HG03457 (cell line): ENCODE measurements around the gene DNAH6.

Experiments
- ATAC-seq: cut with Tn5 transposase; IDR thresholded peaks from one replicate; pipeline ENCODE4 v1.9.1; 2021; ENCODE audit warnings: moderate number of reproducible peaks; ENCODE audit not compliant: unreplicated experiment

Gene DNAH6

GRCh38 chr2:84830758-84831500, 314.6 kb downstream of the DNAH6 start:
- ATAC-seq, result no peak

GRCh38 chr2:84832772-84833461, 316.6 kb downstream of the DNAH6 start:
- peak; percentile 59 for ATAC-seq

DNA sequence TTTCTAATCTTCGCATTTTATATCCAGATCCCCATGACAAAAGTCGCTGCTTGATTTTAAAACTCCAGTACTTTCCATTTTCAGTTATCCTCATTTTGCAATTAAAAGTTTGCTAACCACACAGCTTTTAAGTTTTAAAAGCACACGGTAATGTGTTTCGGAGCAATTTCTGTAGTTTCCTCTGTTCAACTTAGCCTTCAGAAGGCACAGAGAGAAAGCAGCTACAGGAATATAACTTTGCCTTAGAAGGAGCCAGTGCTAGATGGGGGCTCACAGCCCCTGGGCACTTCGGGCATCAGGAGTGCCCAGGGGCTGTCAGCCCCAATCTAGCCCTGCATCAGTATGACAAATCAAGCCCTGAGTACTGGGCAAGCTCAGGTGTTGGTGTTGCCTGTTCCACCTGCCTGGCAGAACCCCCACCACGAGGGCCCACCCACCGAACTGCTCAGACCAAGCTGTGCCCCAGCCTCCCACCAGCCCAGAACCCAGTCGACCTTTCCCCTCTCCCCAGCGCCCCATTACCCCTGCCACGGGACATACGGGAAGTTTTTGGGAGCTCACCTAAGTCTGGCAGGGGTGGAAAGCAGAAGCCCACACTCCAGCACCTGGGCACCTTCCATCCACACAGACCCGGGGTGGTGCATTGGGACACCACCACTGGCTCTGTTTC, 317.3 kb downstream of the DNAH6 start:
- ATAC-seq, result no peak

DNA sequence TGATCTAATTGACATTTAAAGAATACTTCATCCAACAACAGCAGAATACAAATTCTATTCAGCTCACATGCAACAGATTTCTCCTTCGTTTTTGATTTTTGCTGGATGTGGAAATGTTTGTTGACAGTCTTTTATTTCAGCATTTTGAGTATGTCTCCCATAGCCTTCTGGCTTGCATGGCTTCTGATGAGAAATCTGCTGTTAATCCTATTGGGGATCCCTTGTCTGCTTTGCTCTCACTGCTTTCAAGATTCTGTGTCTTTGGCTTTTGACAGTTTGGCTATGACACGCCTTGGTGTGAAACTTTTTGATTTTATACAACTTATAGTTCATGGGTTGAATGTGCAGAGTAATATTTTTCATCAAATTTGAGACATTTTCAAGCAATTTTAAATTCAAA, 319.9 kb downstream of the DNAH6 start:
- ATAC-seq, result no peak

DNA sequence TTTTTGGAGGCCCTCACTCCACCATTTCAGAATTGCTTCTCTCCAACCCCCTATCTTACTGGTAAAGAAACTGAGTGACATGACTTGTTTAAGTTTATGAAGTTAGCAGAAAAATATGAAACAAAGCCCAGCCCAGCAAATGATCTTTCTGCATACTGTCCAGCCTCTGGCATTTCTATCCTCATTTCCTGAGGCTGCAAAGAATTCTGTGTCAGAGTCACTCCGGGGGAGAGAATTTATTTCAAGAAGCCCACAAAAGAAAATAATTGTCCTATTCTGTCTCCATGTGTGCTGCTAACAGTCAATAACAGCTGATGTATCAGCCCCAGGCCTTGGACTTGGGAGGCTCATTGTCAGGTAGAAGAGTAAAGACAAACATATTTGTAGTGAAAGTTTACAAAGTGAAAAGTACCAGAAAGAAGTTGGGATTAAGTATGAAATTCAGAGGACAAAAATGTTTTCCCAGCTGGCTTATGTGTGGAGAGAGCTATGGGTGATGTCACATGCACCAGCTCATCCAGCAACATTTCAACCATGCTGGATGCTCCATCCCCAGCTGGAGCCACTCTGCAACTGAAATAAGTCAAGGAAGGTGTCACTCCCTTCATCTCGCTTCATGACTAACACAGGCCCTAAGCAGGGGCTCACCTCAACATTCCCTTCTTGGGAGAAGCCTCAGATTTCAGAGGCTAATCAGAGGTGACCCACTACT, 322.3 kb downstream of the DNAH6 start:
- ATAC-seq, result no peak

DNA sequence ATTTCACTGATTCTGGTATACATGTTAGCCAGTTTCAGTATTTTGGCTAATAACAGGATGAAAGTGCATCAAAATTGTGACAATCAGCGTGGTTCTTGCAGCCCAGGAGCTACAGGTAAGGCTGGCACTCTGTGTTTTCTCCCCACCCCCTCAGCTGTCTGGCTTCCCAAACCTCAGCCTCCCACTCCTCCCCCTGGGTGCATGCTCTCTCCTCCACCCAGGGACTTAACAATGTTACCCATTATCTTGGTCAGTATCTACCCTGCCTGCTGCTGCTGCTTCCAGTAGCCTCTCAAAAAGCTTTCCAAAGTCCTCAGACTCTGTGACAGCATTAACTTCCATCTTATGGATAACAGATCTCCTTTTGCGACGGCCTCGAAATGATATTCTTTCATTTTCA, 323.6 kb downstream of the DNAH6 start:
- no peak for ATAC-seq

- no peak for ATAC-seq
Measured at GRCh38 chr2:84840306-84840705, 324.0 kb downstream of the DNAH6 start.

GRCh38 chr2:84841577-84841976, 325.3 kb downstream of the DNAH6 start:
- no peak for ATAC-seq

GRCh38 chr2:84844141-84844540, 327.8 kb downstream of the DNAH6 start:
- ATAC-seq, result no peak

DNA sequence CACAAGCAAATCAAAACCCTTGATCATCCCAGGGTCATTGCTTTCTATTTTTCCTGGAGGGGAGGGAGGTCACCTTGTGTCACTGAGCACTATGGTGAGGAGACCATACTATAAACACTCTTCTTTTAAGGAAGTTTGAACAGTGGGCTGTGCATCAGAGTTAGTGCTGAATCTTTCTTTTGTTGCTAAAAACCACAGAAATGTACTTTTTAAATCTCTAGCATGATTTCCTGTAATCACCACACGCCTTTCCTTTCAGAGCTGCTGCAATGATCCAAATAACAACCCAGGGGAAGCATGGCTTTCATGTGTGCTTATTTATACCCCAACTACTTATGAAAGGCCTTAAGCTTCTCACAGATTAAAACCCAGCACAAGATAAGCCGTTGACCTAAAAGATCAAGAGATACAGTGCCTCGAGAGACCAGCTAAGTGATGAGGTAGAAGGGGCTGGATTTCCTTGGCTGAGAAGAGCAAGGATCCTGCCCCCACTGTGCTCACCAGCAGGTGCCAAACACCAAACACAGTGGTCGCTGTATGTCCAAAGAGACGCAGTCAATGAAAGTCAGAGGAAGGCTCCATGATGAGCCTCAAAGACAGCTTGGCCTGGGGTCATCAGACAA, 329.9 kb downstream of the DNAH6 start:
- ATAC-seq, result no peak

- ATAC-seq, result no peak
Measured at GRCh38 chr2:84846741-84847142, 330.4 kb downstream of the DNAH6 start.

DNA sequence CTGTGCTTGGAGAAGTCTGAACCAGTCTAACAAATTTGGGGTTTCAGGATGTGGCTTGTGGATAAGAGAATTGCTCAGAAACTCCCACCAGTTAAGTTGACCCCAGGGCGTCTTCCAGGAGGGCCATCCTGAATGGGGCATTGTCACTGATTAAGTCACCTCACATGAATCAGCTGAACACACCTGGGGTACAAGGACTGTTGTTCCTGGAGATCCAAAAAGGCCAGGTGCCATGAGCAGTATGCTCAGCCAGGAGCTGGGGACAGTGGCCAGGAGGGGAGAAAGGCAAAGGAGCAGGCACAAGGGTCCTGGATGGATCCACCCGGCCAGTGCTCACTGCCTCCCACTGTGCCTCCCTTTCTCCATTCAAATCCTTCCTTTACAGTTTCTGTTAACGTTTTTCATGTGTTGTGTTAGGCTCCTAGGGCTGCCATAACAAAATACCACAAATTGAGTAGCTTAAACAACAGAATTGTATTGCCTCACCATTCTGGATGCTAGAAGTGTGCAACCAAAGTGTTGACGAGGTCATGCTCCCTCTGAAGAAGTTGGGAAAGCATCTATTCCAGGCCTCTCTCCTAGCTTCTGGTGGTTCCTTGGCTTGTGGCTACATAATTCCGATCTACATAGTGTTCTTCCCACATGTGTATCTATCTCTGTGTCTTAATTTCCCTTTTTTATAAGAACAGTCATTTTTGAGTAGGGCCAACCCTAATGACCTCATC, 331.2 kb downstream of the DNAH6 start:
- ATAC-seq, result no peak

- ATAC-seq, result no peak
Measured at GRCh38 chr2:84849271-84849952, 333.1 kb downstream of the DNAH6 start.

DNA sequence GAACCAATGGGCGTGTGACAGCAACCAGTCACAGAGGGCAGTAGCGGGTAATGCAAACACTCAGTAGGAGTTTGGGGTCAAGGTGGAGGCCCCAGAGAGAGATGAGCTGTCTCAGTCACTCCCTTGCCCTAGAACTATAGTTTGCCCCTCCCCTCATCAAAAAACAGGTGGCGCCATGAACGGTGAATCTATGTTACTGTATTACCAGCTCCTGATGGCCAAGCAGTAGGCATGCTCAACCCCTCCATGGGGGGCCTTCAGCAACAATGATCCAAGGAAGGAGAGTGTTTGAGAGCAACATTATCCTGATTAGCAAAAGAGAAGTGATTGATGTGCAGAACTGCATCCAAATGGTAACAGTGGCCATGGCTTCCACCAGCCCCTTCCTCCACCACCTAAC, 334.2 kb downstream of the DNAH6 start:
- no peak for ATAC-seq

- ATAC-seq, result no peak
Measured at GRCh38 chr2:84851876-84852275, 335.6 kb downstream of the DNAH6 start.

DNA sequence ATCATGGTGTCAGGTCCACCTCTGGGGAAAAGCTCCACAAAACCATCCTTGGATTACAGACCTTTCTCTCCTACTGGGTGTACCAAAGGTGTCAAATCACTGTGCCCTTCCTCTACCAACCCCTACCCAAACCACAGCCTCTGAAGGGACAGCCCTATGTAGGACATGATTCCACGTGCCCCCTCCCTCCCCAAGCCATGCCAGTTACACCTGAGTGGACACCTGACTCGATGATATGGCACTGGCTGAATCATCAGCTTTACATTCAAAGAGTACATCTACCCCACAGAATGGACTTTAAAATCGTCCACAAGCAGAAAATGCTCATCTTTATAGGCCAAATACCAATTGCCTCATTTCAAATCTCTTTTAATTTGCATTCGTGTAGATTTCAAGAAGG, 338.6 kb downstream of the DNAH6 start:
- ATAC-seq, result no peak

GRCh38 chr2:84855731-84856130, 339.4 kb downstream of the DNAH6 start:
- ATAC-seq, result no peak

DNA sequence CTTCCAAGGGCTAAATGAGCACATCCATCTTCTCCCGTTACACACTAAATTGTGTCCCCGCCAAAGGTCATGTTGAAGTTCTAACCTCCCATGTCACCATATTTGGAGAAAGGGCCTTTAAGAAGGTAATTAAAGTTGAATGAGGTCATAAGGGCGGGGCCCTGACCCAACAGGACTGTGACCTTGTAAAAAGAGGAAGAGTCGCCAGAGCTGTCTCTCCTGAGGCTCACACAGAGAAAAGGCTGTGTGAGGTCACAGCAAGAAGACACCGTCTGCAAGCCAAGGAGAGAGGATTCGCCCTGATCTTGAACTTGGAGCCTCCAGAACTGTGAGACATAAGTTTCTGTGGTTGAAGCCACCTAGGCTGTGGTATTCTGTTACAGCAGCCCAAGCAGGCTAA, 340.5 kb downstream of the DNAH6 start:
- no peak for ATAC-seq

DNA sequence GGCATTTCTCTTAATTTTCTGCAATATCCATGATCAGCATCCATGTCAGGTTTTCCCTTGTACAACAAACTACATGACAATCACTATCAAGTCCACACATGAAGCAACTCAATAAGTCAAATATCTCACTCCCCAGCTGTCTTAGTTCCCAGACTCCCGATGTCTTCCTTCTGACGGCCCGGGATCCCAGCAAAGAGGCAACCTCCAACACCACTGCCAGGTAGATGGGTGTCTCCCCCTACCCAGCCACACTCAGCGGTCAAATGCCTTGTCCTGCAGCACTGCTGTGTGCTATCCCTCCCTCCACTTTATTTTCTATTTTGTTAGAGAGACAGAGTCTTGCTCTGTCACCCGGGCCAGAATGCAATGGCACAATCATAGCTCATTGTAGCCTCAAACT, 341.3 kb downstream of the DNAH6 start:
- ATAC-seq, result no peak

- no peak for ATAC-seq
Measured at GRCh38 chr2:84858123-84858522, 341.8 kb downstream of the DNAH6 start.
